K562 (cell line): ENCODE data around the gene LPIN3. TPM values are rescaled to one million over a fixed set of nuclear protein-coding genes. Genes with fewer than 3 reads are reported as not detected.

Experiments used
- ETV6 ChIP-seq, 3 experiments: fragments of 150-350 bp in 1 of 3; sonication (generic) in 1 of 3; formaldehyde crosslinking in 1 of 3; IDR thresholded peaks; 2 replicates each; pipeline versions ENCODE4 v1.6.1 to v1.8.0; 2014 to 2022; ENCODE audit warnings: borderline replicate concordance in 2 of 3, low read depth in 2 of 3, antibody characterized with exemption in 1 of 3, low read length in 1 of 3, mild to moderate bottlenecking in 1 of 3, missing genetic modification reagents in 1 of 3
- FOXP1 ChIP-seq: sonication (generic); formaldehyde crosslinking; IDR thresholded peaks from 2 replicates; pipeline ENCODE4 v1.8.0; 2022; ENCODE audit warnings: mild to moderate bottlenecking, missing genetic modification reagents
- HDAC1 ChIP-seq, 2 experiments: fragments of 450-650 bp; IDR thresholded peaks; 2 replicates each; pipeline ENCODE4 v1.6.1; 2016 to 2017; ENCODE audit warnings: inconsistent platforms in 1 of 2, mild to moderate bottlenecking in 1 of 2, moderate library complexity in 1 of 2
- HDAC2 ChIP-seq: fragments of 450-650 bp; IDR thresholded peaks from 2 replicates; pipeline ENCODE4 v1.6.1; 2016; ENCODE audit warnings: mild to moderate bottlenecking
- HLTF ChIP-seq: fragments of 450-650 bp; IDR thresholded peaks from 2 replicates; pipeline ENCODE4 v1.6.1; 2016
- JUN ChIP-seq, 2 experiments: sonication (generic) in 1 of 2; formaldehyde crosslinking in 1 of 2; IDR thresholded peaks; 2 replicates each; pipeline versions ENCODE4 v1.6.1 to v1.8.0; 2012 to 2022; ENCODE audit warnings: borderline replicate concordance in 2 of 2, mild to moderate bottlenecking in 2 of 2, improper control_type of control experiment in 1 of 2, low read depth in 1 of 2, low read length in 1 of 2, missing genetic modification reagents in 1 of 2
- KAT7 ChIP-seq: sonication (generic); formaldehyde crosslinking; IDR thresholded peaks from 2 replicates; pipeline ENCODE4 v1.8.0; 2022; ENCODE audit warnings: missing genetic modification reagents, mild to moderate bottlenecking, borderline replicate concordance
- NR3C1 ChIP-seq: sonication (generic); formaldehyde crosslinking; IDR thresholded peaks from 2 replicates; pipeline ENCODE4 v1.8.1; 2022; ENCODE audit warnings: missing genetic modification reagents
- PHF21A ChIP-seq: fragments of 450-650 bp; IDR thresholded peaks from 2 replicates; pipeline ENCODE4 v1.6.1; 2017; ENCODE audit warnings: low read depth, borderline replicate concordance
- RB1 ChIP-seq: fragments of 450-650 bp; IDR thresholded peaks from 2 replicates; pipeline ENCODE4 v1.6.1; 2017; ENCODE audit warnings: low read depth, mild to moderate bottlenecking
- SREBF2 ChIP-seq: sonication (generic); formaldehyde crosslinking; IDR thresholded peaks from 2 replicates; pipeline ENCODE4 v1.4.0; 2020; ENCODE audit warnings: mild to moderate bottlenecking, missing genetic modification reagents
- SRF ChIP-seq, 2 experiments: fragments of 250-450, 450-650 bp in 1 of 2; sonication (Bioruptor Pico) in 1 of 2; sonication (generic) in 1 of 2; formaldehyde crosslinking; IDR thresholded peaks; 2 replicates each; pipeline versions ENCODE4 v1.5.0 to v1.5.1; 2020 to 2022; ENCODE audit warnings: mild to moderate bottlenecking in 1 of 2, missing genetic modification reagents in 1 of 2
- polyA plus RNA-seq, 8 experiments: library from polyadenylated mRNA; depleted of rRNA in 4 of 8; stranded (reverse) in 5 of 8; unstranded in 3 of 8; fragments of >200 nt; fragmentation: Nextera tagmentation in 2 of 8; fragmentation: Illumina TruSeq in 1 of 8; extraction: Ambion mirVana in 2 of 8; extraction: Trizol in 1 of 8; gene quantifications; 2 replicates each; pipeline versions ENCODE4 v1.2.1 to v1.2.3, GENCODE V29; 2011 to 2014; ENCODE audit warnings: inconsistent platforms in 1 of 8, missing spikeins in 1 of 8
- total RNA-seq, 7 experiments: library from RNA; depleted of rRNA in 6 of 7; stranded (reverse); fragments of >200 nt in 6 of 7; fragmentation: Illumina TruSeq in 2 of 7; extraction: Trizol in 2 of 7; gene quantifications; 2 replicates each; pipeline versions ENCODE4 v1.2.1 to v1.2.3, GENCODE V29; 2011 to 2021; ENCODE audit warnings: low replicate concordance in 1 of 7
- TF ChIP-seq, protein P1 (sequence below): sonication (generic); formaldehyde crosslinking; IDR thresholded peaks from 2 replicates; pipeline ENCODE4 v1.8.0; 2022; ENCODE audit warnings: mild to moderate bottlenecking, missing genetic modification reagents
- TF ChIP-seq, protein P2 (sequence below): fragments of 250-450 bp; sonication (Bioruptor Pico); IDR thresholded peaks from 2 replicates; pipeline ENCODE4 v1.5.0; 2021; ENCODE audit warnings: mild to moderate bottlenecking, moderate library complexity
- TF ChIP-seq, protein P3 (sequence below): fragments of 450-650 bp; IDR thresholded peaks from 2 replicates; pipeline ENCODE4 v1.6.1; 2016; ENCODE audit warnings: antibody characterized with exemption
- TF ChIP-seq, protein P4 (sequence below), 3 experiments: fragments of 200-800 bp in 1 of 3; sonication (Bioruptor generic) in 1 of 3; sonication (generic) in 1 of 3; formaldehyde crosslinking in 1 of 3; IDR thresholded peaks; 2 replicates each; pipeline versions ENCODE4 v1.6.1 to v1.8.0; 2016 to 2022; ENCODE audit warnings: mild to moderate bottlenecking in 2 of 3, missing compliant biosample characterization in 2 of 3, missing genetic modification characterization in 2 of 3, missing genetic modification reagents in 1 of 3

Gene LPIN3
- total and polyA plus RNA-seq, 9 of the 15 experiments (the other 6 are each of a cell fraction or from before 2014, with no cell fraction given): 2.2 to 10.4 (median 5.9) TPM

DNA sequence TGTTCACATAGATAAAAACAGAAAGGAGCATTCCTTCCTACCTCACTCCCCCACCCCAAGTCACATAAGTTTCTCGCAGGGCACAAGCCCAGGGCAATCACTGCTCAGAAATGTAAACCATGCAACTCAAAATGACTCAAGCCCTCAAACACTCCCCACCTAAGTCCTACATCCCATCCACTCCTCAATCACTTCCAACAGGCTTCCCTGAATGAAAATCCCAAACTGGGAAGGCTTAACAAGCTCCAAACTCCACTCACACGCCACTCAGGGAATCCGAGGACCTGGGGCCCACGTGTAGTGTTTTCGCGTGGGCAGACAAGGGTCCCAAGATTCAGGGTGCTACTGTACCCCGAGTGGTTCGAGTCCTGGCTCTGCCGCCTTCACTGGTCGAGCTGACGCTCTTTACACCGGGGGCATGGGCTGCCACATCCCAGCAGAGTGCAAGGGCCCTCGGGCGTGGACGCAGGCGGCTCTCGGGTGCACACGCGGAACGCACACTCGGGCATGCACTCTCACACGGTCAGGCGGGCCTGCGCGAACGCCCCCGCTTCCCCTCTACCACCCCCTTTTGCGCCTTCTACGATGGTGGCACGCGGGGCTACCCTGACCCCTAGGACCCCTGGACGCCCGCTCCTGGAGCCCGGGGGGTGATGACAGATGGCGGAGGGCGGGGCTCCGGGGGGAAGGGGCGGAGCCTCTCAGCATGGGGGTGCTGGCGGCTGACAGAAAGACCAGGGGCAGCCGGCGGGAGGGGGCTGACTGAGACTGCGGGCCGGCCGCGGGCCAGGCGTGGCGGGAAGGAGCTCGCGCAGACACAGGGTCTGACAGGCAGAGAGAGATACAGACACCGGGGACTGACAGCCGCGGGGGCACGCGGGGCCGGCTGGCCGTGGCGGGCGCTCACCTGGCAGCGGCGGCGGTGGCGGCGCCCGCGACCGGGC is 23.7 kb upstream of the LPIN3 start (continued):
- TF ChIP-seq PHF21A (peak; percentile 77; the same call in 1 of the 2 replicates), HLTF (0 out of 2 replicates have a peak, but pooled peaks have one; percentile 10), RB1 (peak; percentile 64; the same call in 1 of the 2 replicates), HDAC2 (peak; percentile 72; the same call in 1 of the 2 replicates), SREBF2 (CRISPR knock-in tag) (no peak), ETV6 (IDR thresholded peaks at IDR 0.05; ENCODE audit: borderline replicate concordance in 1 of 2, low read depth in 2 of 2, low read length in 1 of 2) (no peak), ETV6 (CRISPR knock-in tag; IDR thresholded peaks at IDR 0.05; ENCODE audit: borderline replicate concordance) (0 out of 2 replicates have a peak, but pooled peaks have one; percentile 22), NR3C1 (CRISPR knock-in tag) (0 out of 2 replicates have a peak, but pooled peaks have one; percentile 58), FOXP1 (CRISPR knock-in tag) (0 out of 2 replicates have a peak, but pooled peaks have one; percentile 66), SRF (CRISPR knock-in tag; IDR thresholded peaks at IDR 0.05) (0 out of 4 replicates have a peak, but pooled peaks of 1 of the 2 experiments have one; percentile 19), JUN (IDR thresholded peaks at IDR 0.05; ENCODE audit: borderline replicate concordance, low read depth, low read length) (no peak), JUN (CRISPR knock-in tag; IDR thresholded peaks at IDR 0.05; ENCODE audit: borderline replicate concordance) (peak; percentile 88; the same call in 1 of the 2 replicates), KAT7 (peak; percentile 80; the same call in 1 of the 2 replicates), HDAC1 (IDR thresholded peaks at IDR 0.05) (peak in 1 of 2 experiments; percentile 90; a peak in 2 of 4 replicates)
- TF ChIP-seq, protein P1, sequence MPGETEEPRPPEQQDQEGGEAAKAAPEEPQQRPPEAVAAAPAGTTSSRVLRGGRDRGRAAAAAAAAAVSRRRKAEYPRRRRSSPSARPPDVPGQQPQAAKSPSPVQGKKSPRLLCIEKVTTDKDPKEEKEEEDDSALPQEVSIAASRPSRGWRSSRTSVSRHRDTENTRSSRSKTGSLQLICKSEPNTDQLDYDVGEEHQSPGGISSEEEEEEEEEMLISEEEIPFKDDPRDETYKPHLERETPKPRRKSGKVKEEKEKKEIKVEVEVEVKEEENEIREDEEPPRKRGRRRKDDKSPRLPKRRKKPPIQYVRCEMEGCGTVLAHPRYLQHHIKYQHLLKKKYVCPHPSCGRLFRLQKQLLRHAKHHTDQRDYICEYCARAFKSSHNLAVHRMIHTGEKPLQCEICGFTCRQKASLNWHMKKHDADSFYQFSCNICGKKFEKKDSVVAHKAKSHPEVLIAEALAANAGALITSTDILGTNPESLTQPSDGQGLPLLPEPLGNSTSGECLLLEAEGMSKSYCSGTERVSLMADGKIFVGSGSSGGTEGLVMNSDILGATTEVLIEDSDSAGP (CRISPR knock-in tag): 0 out of 2 replicates have a peak, but pooled peaks have one; percentile 36
- TF ChIP-seq, protein P2, sequence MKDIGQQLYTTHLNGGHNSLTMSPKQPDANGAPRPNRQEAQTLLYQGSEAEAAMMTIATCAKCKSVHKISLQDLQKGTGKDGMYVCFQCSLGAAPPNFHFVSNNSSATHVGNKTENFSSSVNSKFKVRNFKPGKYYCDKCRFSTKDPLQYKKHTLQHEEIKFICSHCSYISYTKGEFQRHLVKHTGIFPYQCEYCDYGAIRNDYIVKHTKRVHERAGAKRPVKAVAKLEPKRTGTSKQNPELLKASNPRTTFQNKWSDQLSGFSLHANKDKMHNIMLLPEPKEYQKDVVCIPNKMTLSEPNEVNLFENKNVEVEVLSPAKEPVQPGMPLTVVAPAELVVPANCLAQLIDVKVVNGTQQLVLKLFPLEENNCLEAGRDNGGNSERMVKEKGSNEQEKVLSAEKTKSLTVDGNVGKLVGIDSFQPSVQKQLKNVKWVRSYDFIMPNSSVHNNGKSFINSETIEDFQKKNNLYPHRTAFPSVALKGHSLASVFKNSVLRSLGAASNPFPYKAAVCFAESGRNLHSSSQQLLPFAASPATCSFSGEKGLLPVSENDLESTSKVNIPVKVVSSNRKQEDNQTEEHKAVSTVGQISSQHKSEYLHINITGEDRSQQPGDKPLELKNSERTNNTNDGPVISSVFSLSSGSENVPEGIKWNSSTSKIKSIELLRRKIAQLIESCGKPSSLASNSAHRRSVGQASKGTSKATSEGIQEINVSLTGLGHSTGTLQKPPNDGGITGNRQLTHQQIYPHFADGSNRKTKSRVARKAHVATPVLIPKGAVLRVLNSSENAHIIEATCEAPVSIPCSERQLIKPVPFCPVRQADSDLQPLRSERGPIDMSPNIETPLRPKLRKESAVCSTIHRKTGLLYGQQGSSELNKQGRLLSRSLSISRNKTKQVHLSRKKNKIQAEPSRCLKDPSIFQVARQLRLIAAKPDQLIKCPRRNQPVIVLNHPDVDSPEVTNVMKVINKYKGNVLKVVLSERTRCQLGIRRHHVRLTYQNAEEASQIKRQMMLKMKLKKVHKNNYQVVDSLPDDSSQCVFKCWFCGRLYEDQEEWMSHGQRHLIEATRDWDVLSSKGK (CRISPR knock-in tag): no peak
- TF ChIP-seq, protein P3, sequence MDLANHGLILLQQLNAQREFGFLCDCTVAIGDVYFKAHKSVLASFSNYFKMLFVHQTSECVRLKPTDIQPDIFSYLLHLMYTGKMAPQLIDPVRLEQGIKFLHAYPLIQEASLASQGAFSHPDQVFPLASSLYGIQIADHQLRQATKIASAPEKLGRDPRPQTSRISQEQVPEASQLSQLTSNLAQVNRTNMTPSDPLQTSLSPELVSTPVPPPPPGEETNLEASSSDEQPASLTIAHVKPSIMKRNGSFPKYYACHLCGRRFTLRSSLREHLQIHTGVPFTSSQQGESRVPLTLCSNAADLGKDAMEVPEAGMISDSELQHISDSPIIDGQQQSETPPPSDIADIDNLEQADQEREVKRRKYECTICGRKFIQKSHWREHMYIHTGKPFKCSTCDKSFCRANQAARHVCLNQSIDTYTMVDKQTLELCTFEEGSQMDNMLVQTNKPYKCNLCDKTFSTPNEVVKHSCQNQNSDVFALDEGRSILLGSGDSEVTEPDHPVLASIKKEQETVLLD: peak; percentile 88
- TF ChIP-seq, protein P4, sequence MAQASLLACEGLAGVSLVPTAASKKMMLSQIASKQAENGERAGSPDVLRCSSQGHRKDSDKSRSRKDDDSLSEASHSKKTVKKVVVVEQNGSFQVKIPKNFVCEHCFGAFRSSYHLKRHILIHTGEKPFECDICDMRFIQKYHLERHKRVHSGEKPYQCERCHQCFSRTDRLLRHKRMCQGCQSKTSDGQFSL (CRISPR knock-in tag; IDR thresholded peaks at IDR 0.05): peak; percentile 50; the same call in 1 of the 2 replicates
- TF ChIP-seq, protein P4 (tag; IDR thresholded peaks at IDR 0.05): no peak; a peak in 1 of 4 replicates
